Esophagus squamous epithelium (tissue), 5 donors: Measurements from ENCODE around the gene SLC35F3. TPM values are rescaled to one million over a fixed set of nuclear protein-coding genes. Genes with fewer than 3 reads are reported as not detected.

Experiments
- DNase-seq: peaks from one replicate; lab custom pipeline; 2025; lab: John Stamatoyannopoulos, UW
- H3K27ac ChIP-seq, 4 donors: fragments of 200-600 bp; sonication (generic); one replicate each; pipeline ENCODE4 v1.5.1; 2016 to 2019; ENCODE audit warnings: mild to moderate bottlenecking in 1 of 4
- H3K27me3 ChIP-seq, 4 donors: fragments of 200-600 bp; sonication (generic); 1 replicate in 3 of 4; 2 replicates in 1 of 4; pipeline versions ENCODE4 v1.5.1 to v1.6.0; 2017 to 2021; ENCODE audit warnings: antibody characterized with exemption in 1 of 4
- H3K36me3 ChIP-seq, 3 donors: fragments of 200-600 bp; sonication (generic); one replicate each; pipeline ENCODE4 v1.5.1; 2016 to 2019
- H3K4me1 ChIP-seq, 3 donors: fragments of 200-600 bp; sonication (generic); one replicate each; pipeline ENCODE4 v1.5.1; 2017 to 2019
- H3K4me3 ChIP-seq, 4 donors: fragments of 200-600 bp; sonication (generic); 1 replicate in 3 of 4; 2 replicates in 1 of 4; pipeline ENCODE4 v1.5.1; 2016 to 2019; ENCODE audit warnings: mild to moderate bottlenecking in 2 of 4, moderate library complexity in 1 of 4
- H3K9me3 ChIP-seq, 3 donors: fragments of 200-600 bp; sonication (generic); one replicate each; pipeline ENCODE4 v1.5.1; 2016 to 2019
- CTCF ChIP-seq, 6 experiments: fragments of 450-650 bp in 4 of 6; fragments of 200-600 bp in 2 of 6; sonication (generic) in 2 of 6; IDR thresholded peaks; one replicate each; pipeline ENCODE4 v1.5.1; 2016 to 2019; ENCODE audit warnings: antibody characterized with exemption in 6 of 6, mild to moderate bottlenecking in 4 of 6, moderate library complexity in 4 of 6
- POLR2A ChIP-seq, 4 donors: fragments of 450-650 bp; IDR thresholded peaks; one replicate each; pipeline ENCODE4 v1.6.1; 2017; ENCODE audit warnings: antibody characterized with exemption in 4 of 4, mild to moderate bottlenecking in 4 of 4, moderate library complexity in 3 of 4
- WGBS, 2 donors: methylation state at CpG; one replicate each; pipeline ENCODE4 v1.1.5; 2018; 5-methylcytosine and 5-hydroxymethylcytosine counted together
- intact Hi-C: fragments of 100-400 bp; cut with DNase I; formaldehyde crosslinking; loops from one replicate; pipeline ENCODE4 v1.15.0; 2022
- total RNA-seq, 4 donors: library from RNA; depleted of rRNA; stranded (reverse); fragments of >200 nt; gene quantifications; one replicate each; pipeline ENCODE4 v1.1.0, GENCODE V29; 2016
- donor health status: DM: yes; HTN: yes; CAD: no.

The SLC35F3 gene
- total RNA-seq, 4 donors from 2014 or later: 0.13 to 0.99 (median 0.55) TPM

GRCh38 chr1:234265321-234265720, 360.8 kb downstream of the SLC35F3 start:
- TF ChIP-seq CTCF (IDR thresholded peaks at IDR 0.05) (no peak), POLR2A (IDR thresholded peaks at IDR 0.05) (no peak)
- no peaks in the 10 kb centered on the region for H3K36me3 ChIP-seq
- no peak for DNase-seq
- no peak overlapping the region for H3K27ac ChIP-seq
- H3K4me1 ChIP-seq: no peaks in the 10 kb centered on the region
- 73 to 94% methylated on average over 4 of the region's 4 CpGs for WGBS, 2 donors
- peaks cover 0 to under 1% (median 0%) of the 10 kb centered on the region in 4 donors for H3K27me3 ChIP-seq
- no peak overlapping the region for H3K4me3 ChIP-seq
- no peaks in the 10 kb centered on the region for H3K9me3 ChIP-seq
- intact Hi-C loops: no loop called here

GRCh38 chr1:234265861-234266260, 361.4 kb downstream of the SLC35F3 start:
- TF ChIP-seq CTCF (IDR thresholded peaks at IDR 0.05) (no peak), POLR2A (IDR thresholded peaks at IDR 0.05) (no peak)
- DNase-seq: no peak
- H3K36me3 ChIP-seq: no peaks in the 10 kb centered on the region
- H3K4me3 ChIP-seq: no peak overlapping the region
- intact Hi-C loops: no loop called here
- no peaks in the 10 kb centered on the region for H3K4me1 ChIP-seq
- no peak overlapping the region for H3K27ac ChIP-seq
- peaks cover 0 to 4% (median 0%) of the 10 kb centered on the region in 4 donors for H3K27me3 ChIP-seq
- H3K9me3 ChIP-seq: no peaks in the 10 kb centered on the region
- WGBS, 2 donors: 25 to 38% methylated on average over 1 of the region's 1 CpG

- Histone ChIP-seq H3K4me1 (no peaks in the 10 kb centered on the region), H3K4me3 (no peak overlapping the region), H3K27me3 (peaks cover 0 to 18% (median 0%) of the 10 kb centered on the region in 4 donors), H3K27ac (no peak overlapping the region), H3K9me3 (no peaks in the 10 kb centered on the region), H3K36me3 (no peaks in the 10 kb centered on the region)
- no peak for DNase-seq
- intact Hi-C loops: no loop called here
- TF ChIP-seq CTCF (IDR thresholded peaks at IDR 0.05): no peak
- WGBS, 2 donors: 69 to 74% methylated on average over 2 of the region's 2 CpGs
Measured at GRCh38 chr1:234270093-234270492, 365.6 kb downstream of the SLC35F3 start.

- Histone ChIP-seq H3K36me3 (no peaks in the 10 kb centered on the region), H3K27ac (no peak overlapping the region), H3K4me3 (no peak overlapping the region), H3K9me3 (no peaks in the 10 kb centered on the region), H3K4me1 (no peaks in the 10 kb centered on the region), H3K27me3 (peaks cover 0 to 18% (median 0%) of the 10 kb centered on the region in 4 donors)
- DNase-seq: no peak
- intact Hi-C loops: no loop called here
- no peak for TF ChIP-seq CTCF (IDR thresholded peaks at IDR 0.05)
- TF ChIP-seq POLR2A (IDR thresholded peaks at IDR 0.05): no peak
- 54 to 55% methylated on average over 5 of the region's 6 CpGs for WGBS, 2 donors
Measured at GRCh38 chr1:234270581-234271242, 366.2 kb downstream of the SLC35F3 start.

- H3K4me1 ChIP-seq: no peaks in the 10 kb centered on the region
- no peaks in the 10 kb centered on the region for H3K9me3 ChIP-seq
- H3K27ac ChIP-seq: no peak overlapping the region
- TF ChIP-seq CTCF (IDR thresholded peaks at IDR 0.05) (no peak), POLR2A (IDR thresholded peaks at IDR 0.05) (no peak)
- no peak overlapping the region for H3K4me3 ChIP-seq
- 37 to 47% methylated on average over 4 of the region's 4 CpGs for WGBS, 2 donors
- intact Hi-C loops: no loop called here
- no peaks in the 10 kb centered on the region for H3K36me3 ChIP-seq
- peaks cover 0 to 18% (median 0%) of the 10 kb centered on the region in 4 donors for H3K27me3 ChIP-seq
- no peak for DNase-seq
Measured at GRCh38 chr1:234271243-234271606, 366.7 kb downstream of the SLC35F3 start.
